Measurements from ENCODE around the gene NFIB.

- TF ChIP-seq, protein P1, sequence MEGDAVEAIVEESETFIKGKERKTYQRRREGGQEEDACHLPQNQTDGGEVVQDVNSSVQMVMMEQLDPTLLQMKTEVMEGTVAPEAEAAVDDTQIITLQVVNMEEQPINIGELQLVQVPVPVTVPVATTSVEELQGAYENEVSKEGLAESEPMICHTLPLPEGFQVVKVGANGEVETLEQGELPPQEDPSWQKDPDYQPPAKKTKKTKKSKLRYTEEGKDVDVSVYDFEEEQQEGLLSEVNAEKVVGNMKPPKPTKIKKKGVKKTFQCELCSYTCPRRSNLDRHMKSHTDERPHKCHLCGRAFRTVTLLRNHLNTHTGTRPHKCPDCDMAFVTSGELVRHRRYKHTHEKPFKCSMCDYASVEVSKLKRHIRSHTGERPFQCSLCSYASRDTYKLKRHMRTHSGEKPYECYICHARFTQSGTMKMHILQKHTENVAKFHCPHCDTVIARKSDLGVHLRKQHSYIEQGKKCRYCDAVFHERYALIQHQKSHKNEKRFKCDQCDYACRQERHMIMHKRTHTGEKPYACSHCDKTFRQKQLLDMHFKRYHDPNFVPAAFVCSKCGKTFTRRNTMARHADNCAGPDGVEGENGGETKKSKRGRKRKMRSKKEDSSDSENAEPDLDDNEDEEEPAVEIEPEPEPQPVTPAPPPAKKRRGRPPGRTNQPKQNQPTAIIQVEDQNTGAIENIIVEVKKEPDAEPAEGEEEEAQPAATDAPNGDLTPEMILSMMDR (IDR thresholded peaks at IDR 0.05), result no peak
- TF ChIP-seq POLR2A (IDR thresholded peaks at IDR 0.05), result no peak
Observed at GRCh38 chr9:14361074-14361473, 47.1 kb upstream of the NFIB start.

All from body of pancreas (tissue), 4 donors.